Neural progenitor cell (in vitro differentiated cells): ENCODE results near the gene WIPF3. TPM values are rescaled to one million over a fixed set of nuclear protein-coding genes. Genes with fewer than 3 reads are reported as not detected.

Experiments used
- DNase-seq: peaks from one replicate; pipeline ENCODE4 v3.0.0-alpha.2; 2016; ENCODE audit warnings: low spot score
- H2AFZ ChIP-seq: fragments of 200-600 bp; sonication (generic); replicated peaks from 2 replicates; pipeline ENCODE4 v1.6.1; 2016; ENCODE audit warnings: antibody characterized with exemption
- H3F3A ChIP-seq: fragments of 200-600 bp; sonication (generic); 2 replicates; pipeline ENCODE4 v1.6.1; 2016; ENCODE audit warnings: antibody characterized with exemption, low read depth
- H3K27ac ChIP-seq: fragments of 200-600 bp; sonication (generic); 2 replicates; pipeline ENCODE4 v1.5.1; 2016; ENCODE audit warnings: mild to moderate bottlenecking
- H3K27me3 ChIP-seq: fragments of 200-600 bp; sonication (generic); 2 replicates; pipeline ENCODE4 v1.6.1; 2016; ENCODE audit warnings: mild to moderate bottlenecking, moderate library complexity
- H3K36me3 ChIP-seq: fragments of 200-600 bp; sonication (generic); 2 replicates; pipeline ENCODE4 v1.5.1; 2016
- H3K4me1 ChIP-seq: fragments of 200-600 bp; sonication (generic); 2 replicates; pipeline ENCODE4 v1.6.1; 2016; ENCODE audit warnings: mixed run types
- H3K4me2 ChIP-seq: fragments of 200-600 bp; sonication (generic); 2 replicates; pipeline ENCODE4 v1.6.1; 2016
- H3K4me3 ChIP-seq: fragments of 200-600 bp; sonication (generic); 2 replicates; pipeline ENCODE4 v1.5.1; 2016
- H3K79me2 ChIP-seq: fragments of 200-600 bp; sonication (generic); 2 replicates; pipeline ENCODE4 v1.6.1; 2016; ENCODE audit warnings: low read depth
- H3K9ac ChIP-seq: fragments of 200-600 bp; sonication (generic); 2 replicates; pipeline ENCODE4 v1.6.1; 2016
- H3K9me3 ChIP-seq: fragments of 200-600 bp; sonication (generic); 2 replicates; pipeline ENCODE4 v1.5.1; 2016; ENCODE audit warnings: low read depth
- H4K20me1 ChIP-seq: fragments of 200-600 bp; sonication (generic); 2 replicates; pipeline ENCODE4 v1.6.1; 2016; ENCODE audit warnings: low read depth
- H3K27ac Mint-ChIP-seq: 3 replicates; pipeline ENCODE4 v1.8.0; 2021; ENCODE audit warnings: mixed read lengths
- H3K27me3 Mint-ChIP-seq: 2 replicates; pipeline ENCODE4 v1.8.0; 2022; ENCODE audit warnings: low read depth, mild to moderate bottlenecking, inconsistent platforms, moderate library complexity, mixed read lengths; ENCODE audit not compliant: insufficient read depth
- H3K36me3 Mint-ChIP-seq: 3 replicates; pipeline ENCODE4 v1.8.0; 2021; ENCODE audit warnings: mixed read lengths
- H3K4me1 Mint-ChIP-seq: 3 replicates; pipeline ENCODE4 v1.8.0; 2021; ENCODE audit warnings: mixed read lengths
- H3K4me3 Mint-ChIP-seq: 3 replicates; pipeline ENCODE4 v1.8.0; 2021; ENCODE audit warnings: mild to moderate bottlenecking, moderate library complexity, mixed read lengths
- H3K9me3 Mint-ChIP-seq: 3 replicates; pipeline ENCODE4 v1.8.0; 2020; ENCODE audit warnings: mixed read lengths
- EZH2 ChIP-seq: fragments of 200-600 bp; sonication (generic); IDR thresholded peaks from 2 replicates; pipeline ENCODE4 v1.6.1; 2017; ENCODE audit warnings: antibody characterized with exemption, mild to moderate bottlenecking, moderate library complexity
- EZH2phosphoT487 ChIP-seq: fragments of 200-600 bp; sonication (generic); IDR thresholded peaks from 2 replicates; pipeline ENCODE4 v1.6.1; 2017; ENCODE audit warnings: antibody characterized with exemption
- total RNA-seq: library from RNA; depleted of rRNA; stranded (reverse); fragments of >200 nt; gene quantifications from 2 replicates; pipeline ENCODE4 v1.2.3, GENCODE V29; 2015; ENCODE audit warnings: low replicate concordance
- TF ChIP-seq, protein P1 (sequence below): fragments of 200-600 bp; sonication (generic); IDR thresholded peaks from 2 replicates; pipeline ENCODE4 v1.5.1; 2017; ENCODE audit warnings: antibody characterized with exemption, mild to moderate bottlenecking

Gene WIPF3
- total RNA-seq, 1 donor from 2014 or later = 5.2 TPM

DNA sequence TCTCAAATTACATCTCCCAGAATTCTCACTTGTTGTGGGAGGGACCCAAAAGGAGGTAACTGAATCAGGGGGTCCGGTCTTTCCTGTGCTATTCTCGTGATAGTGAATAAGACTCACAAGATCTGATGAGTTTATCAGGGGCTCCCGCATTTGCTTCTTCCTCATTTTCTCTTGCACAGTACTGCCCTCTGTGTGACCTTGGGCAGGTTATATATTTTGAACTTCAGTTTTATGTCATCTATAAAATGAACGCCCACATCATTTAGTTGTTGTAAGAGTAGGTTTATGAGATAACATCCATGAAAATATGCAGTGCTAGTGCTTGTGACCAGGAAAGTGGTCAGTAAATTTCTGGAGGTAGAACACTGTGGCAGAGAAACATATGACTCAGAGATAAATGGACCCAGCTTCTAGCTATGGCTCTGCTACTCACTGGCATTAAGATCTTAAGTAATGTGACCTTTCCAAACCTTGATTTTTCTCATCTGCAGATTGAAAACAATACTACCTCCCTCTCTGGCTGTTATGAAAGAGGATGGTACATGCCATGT is 139.0 kb downstream of the WIPF3 start:
- Histone ChIP-seq H3K27ac (no peak overlapping the region), H3K4me2 (no peak overlapping the region), H2AFZ (no peak overlapping the region), H3K79me2 (no peaks in the 10 kb centered on the region), H3K4me3 (no peak overlapping the region), H4K20me1 (no peaks in the 10 kb centered on the region), H3K36me3 (no peaks in the 10 kb centered on the region), H3K27me3 (no peaks in the 10 kb centered on the region), H3K4me1 (no peaks in the 10 kb centered on the region), H3F3A (no peaks in the 10 kb centered on the region), H3K9ac (no peak overlapping the region), H3K9me3 (no peaks in the 10 kb centered on the region)
- H3K36me3 Mint-ChIP-seq = peaks cover 45% of the 10 kb centered on the region
- no peaks in the 10 kb centered on the region for H3K9me3 Mint-ChIP-seq
- H3K4me1 Mint-ChIP-seq = no peaks in the 10 kb centered on the region
- H3K4me3 Mint-ChIP-seq = no peak overlapping the region
- TF ChIP-seq EZH2phosphoT487 (no peak), EZH2 (no peak)
- TF ChIP-seq, protein P1, sequence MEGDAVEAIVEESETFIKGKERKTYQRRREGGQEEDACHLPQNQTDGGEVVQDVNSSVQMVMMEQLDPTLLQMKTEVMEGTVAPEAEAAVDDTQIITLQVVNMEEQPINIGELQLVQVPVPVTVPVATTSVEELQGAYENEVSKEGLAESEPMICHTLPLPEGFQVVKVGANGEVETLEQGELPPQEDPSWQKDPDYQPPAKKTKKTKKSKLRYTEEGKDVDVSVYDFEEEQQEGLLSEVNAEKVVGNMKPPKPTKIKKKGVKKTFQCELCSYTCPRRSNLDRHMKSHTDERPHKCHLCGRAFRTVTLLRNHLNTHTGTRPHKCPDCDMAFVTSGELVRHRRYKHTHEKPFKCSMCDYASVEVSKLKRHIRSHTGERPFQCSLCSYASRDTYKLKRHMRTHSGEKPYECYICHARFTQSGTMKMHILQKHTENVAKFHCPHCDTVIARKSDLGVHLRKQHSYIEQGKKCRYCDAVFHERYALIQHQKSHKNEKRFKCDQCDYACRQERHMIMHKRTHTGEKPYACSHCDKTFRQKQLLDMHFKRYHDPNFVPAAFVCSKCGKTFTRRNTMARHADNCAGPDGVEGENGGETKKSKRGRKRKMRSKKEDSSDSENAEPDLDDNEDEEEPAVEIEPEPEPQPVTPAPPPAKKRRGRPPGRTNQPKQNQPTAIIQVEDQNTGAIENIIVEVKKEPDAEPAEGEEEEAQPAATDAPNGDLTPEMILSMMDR = no peak
- no peak for DNase-seq
- no peak overlapping the region for H3K27ac Mint-ChIP-seq
- no peaks in the 10 kb centered on the region for H3K27me3 Mint-ChIP-seq

DNA sequence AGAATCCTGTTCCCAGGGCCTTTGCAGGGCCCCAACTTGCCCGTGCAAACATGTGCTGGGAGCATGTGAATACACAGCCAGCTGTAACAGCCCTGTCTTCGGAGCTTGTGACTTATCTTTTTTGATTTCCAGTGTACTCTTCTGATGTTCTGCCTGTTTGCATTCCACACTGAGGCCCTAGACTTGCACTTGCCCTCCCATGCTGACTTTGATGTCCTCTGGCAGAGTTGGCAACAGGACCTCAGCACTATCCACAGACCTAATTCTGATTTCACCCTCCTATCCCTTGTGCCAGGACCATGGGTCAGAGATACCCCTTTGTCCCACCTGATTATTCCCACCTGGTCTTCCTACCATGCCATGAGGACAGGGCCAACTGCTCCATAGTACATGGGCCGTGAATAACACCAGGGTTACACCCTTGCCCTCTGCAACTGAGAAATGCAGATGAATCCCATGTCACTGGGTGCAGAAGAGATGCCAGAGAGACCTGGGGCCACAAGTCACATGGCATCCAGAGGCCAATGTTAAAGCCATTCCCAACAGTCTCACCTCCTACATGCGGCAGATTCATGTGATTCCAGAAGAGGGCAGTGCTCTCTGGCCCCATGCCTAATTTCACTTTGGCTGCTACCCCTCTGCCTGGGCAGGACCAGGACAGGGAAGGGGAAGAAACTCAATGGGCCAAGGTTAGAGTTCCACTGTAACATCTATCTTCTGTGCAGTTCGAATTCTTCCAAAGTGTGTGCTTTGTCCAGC is 140.3 kb downstream of the WIPF3 start:
- TF ChIP-seq EZH2 (no peak), EZH2phosphoT487 (no peak)
- TF ChIP-seq, protein P1 = peak; percentile 53
- H3K27me3 Mint-ChIP-seq = no peaks in the 10 kb centered on the region
- Histone ChIP-seq H3K9me3 (no peaks in the 10 kb centered on the region), H3K79me2 (no peaks in the 10 kb centered on the region), H3K4me3 (no peak overlapping the region), H2AFZ (no peak overlapping the region), H3K27me3 (no peaks in the 10 kb centered on the region), H3F3A (no peaks in the 10 kb centered on the region), H3K36me3 (no peaks in the 10 kb centered on the region), H3K9ac (no peak overlapping the region), H3K4me2 (no peak overlapping the region), H4K20me1 (no peaks in the 10 kb centered on the region), H3K4me1 (no peaks in the 10 kb centered on the region), H3K27ac (no peak overlapping the region)
- H3K36me3 Mint-ChIP-seq = peaks cover 43% of the 10 kb centered on the region
- no peaks in the 10 kb centered on the region for H3K9me3 Mint-ChIP-seq
- H3K4me1 Mint-ChIP-seq = no peaks in the 10 kb centered on the region
- H3K4me3 Mint-ChIP-seq = no peak overlapping the region
- no peak for DNase-seq
- H3K27ac Mint-ChIP-seq = no peak overlapping the region

DNA sequence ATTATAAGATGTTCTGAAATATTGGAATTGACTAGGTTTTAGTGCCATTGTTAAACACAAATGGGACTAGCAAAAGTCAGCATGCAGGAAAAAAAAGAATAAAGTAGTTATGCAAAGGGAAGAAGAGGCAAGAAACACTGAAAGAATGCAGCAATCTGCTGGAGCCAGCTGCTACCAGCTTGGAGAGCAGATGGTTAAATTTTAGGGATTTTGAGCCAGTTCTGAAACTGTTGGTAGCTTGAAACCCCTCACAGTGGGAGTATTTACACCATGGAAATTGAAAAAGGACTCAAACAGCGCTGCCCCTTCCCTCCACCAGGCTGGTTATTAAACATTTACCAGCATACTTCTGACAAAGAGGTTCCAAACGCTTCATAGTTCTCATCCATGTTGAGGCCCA is 142.3 kb downstream of the WIPF3 start:
- H3K4me3 ChIP-seq = no peak overlapping the region
- H3K79me2 ChIP-seq = no peaks in the 10 kb centered on the region
- no peak for DNase-seq
- H3K27ac Mint-ChIP-seq = no peak overlapping the region
- no peak overlapping the region for H3K27ac ChIP-seq
- H3K27me3 ChIP-seq = no peaks in the 10 kb centered on the region
- H3K9me3 ChIP-seq = no peaks in the 10 kb centered on the region
- H3K9me3 Mint-ChIP-seq = no peaks in the 10 kb centered on the region
- H3K4me3 Mint-ChIP-seq = no peak overlapping the region
- H3K36me3 Mint-ChIP-seq = peaks cover 48% of the 10 kb centered on the region
- H3K9ac ChIP-seq = no peak overlapping the region
- H3F3A ChIP-seq = no peaks in the 10 kb centered on the region
- no peak overlapping the region for H3K4me2 ChIP-seq
- no peaks in the 10 kb centered on the region for H3K4me1 ChIP-seq
- TF ChIP-seq EZH2phosphoT487 (no peak), EZH2 (no peak)
- TF ChIP-seq, protein P1 = no peak
- no peaks in the 10 kb centered on the region for H4K20me1 ChIP-seq
- no peaks in the 10 kb centered on the region for H3K27me3 Mint-ChIP-seq
- H3K36me3 ChIP-seq = no peaks in the 10 kb centered on the region
- no peak overlapping the region for H2AFZ ChIP-seq
- H3K4me1 Mint-ChIP-seq = no peaks in the 10 kb centered on the region
